Myocyte (in vitro differentiated cells): ENCODE data around the gene PEAK1. TPM values are rescaled to one million over a fixed set of nuclear protein-coding genes. Genes with fewer than 3 reads are reported as not detected.

Source experiments
- DNase-seq: peaks from one replicate; pipeline ENCODE4 v3.0.0-alpha.2; 2012; ENCODE audit warnings: low read depth
- total RNA-seq: library from RNA; depleted of rRNA; stranded (reverse); fragments of >200 nt; gene quantifications from 2 replicates; pipeline ENCODE4 v1.2.3, GENCODE V29; 2014

PEAK1 gene
- total RNA-seq, 1 donor from 2014 or later = 16.0 TPM

DNA sequence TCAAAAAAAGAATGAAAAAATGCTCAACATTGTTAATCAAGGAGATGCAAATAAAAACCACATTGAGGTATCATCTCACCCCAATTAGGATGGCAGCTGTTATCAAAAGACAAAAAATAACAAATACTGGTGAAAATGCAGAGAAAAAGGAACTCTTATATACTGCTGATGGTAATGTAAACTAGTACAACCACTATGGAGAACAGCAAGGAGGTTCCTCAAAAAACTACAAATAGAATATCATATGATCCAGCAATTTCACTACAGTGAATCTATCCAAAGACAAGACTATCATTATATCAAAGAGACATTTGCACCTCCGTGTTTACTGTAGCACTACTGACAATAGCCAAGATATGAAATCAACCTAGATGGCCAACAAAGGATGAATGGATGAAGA lies 58.4 kb downstream of the PEAK1 start:
- no peak for DNase-seq

DNA sequence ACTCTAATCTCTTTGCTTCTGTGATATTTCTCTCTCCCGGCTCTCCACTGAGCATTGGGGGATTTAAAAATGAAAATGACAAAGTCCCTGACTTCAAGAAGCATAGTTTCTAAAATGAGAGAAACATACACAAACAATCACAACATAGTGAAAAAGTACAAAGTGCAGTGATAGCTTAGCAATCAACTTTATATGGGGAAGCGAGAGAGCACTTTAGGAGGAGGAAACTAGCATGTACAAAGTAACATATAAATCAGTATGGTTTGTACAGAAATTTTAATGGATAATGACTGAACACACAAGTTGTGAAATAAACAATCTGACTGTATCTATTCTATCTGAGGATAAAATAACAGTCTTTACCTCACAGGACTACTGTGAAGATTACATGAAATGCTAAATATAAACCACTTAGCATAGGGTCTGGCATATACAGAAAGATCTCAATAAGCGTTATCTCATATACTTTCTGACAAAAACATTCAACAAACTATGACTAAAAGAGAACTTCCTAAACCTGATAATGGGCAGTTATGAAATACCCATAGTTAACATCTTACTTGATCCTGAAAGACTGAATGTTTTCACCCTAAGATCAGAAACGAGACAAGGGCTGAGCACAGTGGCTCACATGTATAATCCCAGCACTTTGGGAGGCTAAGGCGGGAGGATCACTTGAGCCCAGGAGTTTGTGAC lies 61.2 kb downstream of the PEAK1 start:
- no peak for DNase-seq

DNA sequence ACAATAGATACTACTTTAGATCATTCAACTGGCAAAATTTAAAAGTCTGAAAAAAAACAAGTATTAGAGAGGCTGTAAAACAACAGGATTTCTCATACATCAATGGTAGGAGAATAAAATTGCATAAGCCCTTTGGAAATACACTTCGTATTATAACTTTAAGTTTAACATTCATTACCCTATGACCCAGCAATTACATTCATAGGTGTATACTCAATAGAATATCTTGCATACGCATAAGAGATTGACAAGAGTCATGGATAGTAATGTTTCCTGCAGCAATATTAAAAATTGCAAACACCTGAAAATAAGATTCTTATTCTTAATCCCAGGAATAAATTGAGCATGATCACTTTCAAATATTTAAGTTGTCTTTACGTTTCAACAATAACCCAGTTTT lies 63.6 kb downstream of the PEAK1 start:
- no peak for DNase-seq

DNA sequence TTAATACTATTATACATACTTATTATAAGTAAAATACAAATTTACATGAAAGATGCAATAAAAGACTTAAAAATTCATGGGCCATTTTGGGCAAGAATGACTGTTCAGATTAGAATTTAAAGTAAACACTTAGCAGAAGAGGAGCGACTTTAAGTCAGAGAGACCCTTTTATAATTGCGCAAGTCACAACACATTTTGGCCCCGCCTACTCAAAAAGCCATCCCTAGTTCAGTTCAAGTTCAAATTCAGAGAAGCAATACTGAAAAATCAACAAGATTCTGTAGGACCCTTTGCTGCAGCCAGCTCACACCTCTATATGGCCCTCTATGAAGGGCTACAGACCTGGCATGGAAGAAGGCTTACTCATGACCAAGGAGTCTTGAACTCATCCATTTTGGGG lies 64.6 kb downstream of the PEAK1 start:
- DNase-seq = no peak

GRCh38 chr15:77354063-77354462 lies 65.8 kb downstream of the PEAK1 start:
- DNase-seq = no peak

DNA sequence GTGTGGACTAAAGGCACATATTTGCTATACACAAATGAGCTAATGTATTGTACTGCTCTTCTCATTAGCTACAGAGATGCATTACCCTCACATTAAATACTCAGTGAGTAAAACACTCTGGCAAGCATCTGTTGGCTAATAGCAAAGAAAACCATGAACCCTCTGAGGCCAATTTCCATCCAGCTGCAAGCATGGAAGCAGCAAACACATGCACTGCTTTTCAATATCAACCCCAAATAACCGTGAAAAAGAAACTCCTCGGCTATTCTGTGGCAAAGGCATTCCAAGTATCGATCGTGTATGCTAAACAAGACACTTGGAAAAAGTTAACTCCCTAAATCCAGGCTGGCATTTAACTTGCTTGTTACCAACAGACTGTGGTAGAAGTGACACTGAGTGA lies 67.0 kb downstream of the PEAK1 start:
- DNase-seq = peak; percentile 11

DNA sequence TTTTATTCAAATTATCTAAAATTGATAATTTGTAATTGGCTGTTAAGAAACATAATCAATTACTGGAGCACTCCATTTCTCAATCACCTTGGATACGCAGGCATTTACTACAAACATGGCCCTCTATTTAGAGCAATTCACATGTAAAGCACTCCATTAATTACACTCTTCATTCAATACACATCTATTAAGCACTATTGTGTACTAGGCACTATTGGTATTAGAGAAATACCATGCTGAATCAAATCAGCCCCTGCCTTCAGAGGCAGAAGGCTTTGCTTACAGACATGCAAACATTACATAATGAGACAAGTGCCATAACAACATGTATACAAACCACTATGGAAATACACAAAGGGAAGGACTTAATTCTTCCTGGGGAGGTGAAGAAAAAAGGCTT lies 69.1 kb downstream of the PEAK1 start:
- no peak for DNase-seq

GRCh38 chr15:77349666-77350065 lies 70.2 kb downstream of the PEAK1 start:
- no peak for DNase-seq

GRCh38 chr15:77348511-77348910 lies 71.4 kb downstream of the PEAK1 start:
- no peak for DNase-seq

DNA sequence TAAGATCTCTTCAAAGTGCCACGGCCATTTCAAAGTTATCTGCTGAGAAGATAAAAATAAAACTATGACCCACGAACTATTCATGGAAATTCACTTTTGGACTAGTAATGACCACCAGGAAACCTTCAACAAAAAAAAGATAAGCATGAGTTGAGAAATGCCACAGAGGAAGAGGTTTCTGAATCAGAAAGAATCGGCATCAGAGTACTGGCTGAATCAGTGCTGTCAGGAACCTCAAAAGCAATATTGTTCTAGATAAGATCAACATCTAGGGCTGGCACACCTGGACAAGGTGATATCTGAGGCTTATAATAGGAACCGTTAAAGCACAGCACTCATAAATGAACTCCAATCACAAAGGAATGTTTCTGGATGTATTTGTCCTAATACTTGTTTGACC lies 72.7 kb downstream of the PEAK1 start:
- DNase-seq = no peak

- DNase-seq = no peak
These were observed 73.5 kb downstream of the PEAK1 start for GRCh38 chr15:77346245-77347036.

DNA sequence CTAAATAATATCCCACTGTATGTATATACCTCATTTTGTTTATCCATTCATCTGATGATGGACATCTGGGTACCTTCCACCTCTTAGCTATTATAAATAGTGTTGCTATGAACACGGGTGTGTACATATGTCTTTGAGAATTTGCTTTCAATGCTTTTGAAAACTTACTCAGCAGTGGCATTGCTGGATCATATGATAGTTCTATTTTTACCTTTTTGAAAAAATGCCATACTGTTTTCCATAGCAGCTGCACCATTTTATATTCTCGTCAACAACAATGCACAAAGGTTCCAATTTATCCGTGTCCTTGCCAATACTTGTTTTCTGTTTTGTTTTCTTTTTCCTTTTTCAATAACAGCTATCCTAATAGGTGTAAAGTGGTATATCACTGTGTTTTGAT lies 77.1 kb downstream of the PEAK1 start:
- DNase-seq = no peak

- DNase-seq = no peak
These were observed 79.7 kb downstream of the PEAK1 start for GRCh38 chr15:77340245-77340644.

GRCh38 chr15:77336006-77336405 lies 83.9 kb downstream of the PEAK1 start:
- DNase-seq = no peak

- no peak for DNase-seq
These were observed 84.6 kb downstream of the PEAK1 start for GRCh38 chr15:77335298-77335697.

GRCh38 chr15:77333166-77333565 lies 86.7 kb downstream of the PEAK1 start:
- DNase-seq = no peak

DNA sequence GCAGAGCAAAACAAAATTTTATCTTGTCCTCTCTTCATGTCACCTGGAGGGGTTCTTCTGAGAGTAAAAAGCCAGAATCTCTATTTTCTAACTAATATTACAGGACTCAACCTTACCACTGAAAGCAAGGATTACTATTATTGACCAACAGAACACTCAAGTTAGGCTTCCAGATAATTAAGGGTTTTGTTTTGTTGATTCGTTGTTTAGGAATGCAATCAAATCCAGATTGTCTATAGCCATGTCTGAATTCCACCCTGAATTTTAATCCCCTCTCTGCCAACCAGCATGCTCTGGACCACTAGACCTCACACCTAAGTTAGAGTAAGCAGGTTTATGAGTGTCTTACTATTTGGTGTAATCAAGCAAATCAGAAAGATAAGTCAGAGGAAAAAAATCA lies 90.7 kb downstream of the PEAK1 start:
- no peak for DNase-seq

- no peak for DNase-seq
These were observed 91.9 kb downstream of the PEAK1 start for GRCh38 chr15:77327844-77328529.

GRCh38 chr15:77327168-77327567 lies 92.7 kb downstream of the PEAK1 start:
- no peak for DNase-seq

- DNase-seq = no peak
These were observed 93.5 kb downstream of the PEAK1 start for GRCh38 chr15:77326366-77326765.

DNA sequence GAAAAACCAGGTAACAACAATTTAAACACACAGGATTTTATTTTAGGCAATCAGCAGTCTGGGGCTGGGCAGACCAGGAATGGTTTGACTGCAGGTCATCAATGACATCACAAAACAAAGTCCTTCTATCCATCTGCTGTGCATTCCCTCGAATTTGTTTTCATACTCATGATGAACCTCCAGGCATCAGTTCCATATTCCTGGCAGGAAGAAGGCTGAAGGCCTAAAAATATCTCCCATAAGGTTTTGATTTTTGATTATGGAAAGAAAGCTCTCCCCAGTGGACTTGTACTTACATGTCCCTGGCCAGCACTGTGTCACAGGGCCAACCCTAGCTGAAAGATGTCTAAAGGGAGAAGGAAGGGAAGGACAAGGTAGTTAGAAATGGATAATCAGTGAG lies 107.4 kb downstream of the PEAK1 start:
- DNase-seq = no peak

- DNase-seq = no peak
These were observed 108.1 kb downstream of the PEAK1 start for GRCh38 chr15:77311618-77312398.
